Stomach (tissue), 4 donors: ENCODE measurements around the gene HES3.

Source experiments
- EP300 ChIP-seq: sonication (generic); formaldehyde crosslinking; IDR thresholded peaks from one replicate; pipeline ENCODE4 v1.6.1; 2017; ENCODE audit warnings: antibody characterized with exemption
- POLR2AphosphoS5 ChIP-seq, 3 donors: sonication (generic); formaldehyde crosslinking; IDR thresholded peaks; one replicate each; pipeline ENCODE4 v1.6.1; 2016; ENCODE audit warnings: antibody characterized with exemption in 3 of 3

GRCh38 chr1:6218375-6219164, 25.4 kb upstream of the HES3 start:
- no peak for TF ChIP-seq POLR2AphosphoS5 (IDR thresholded peaks at IDR 0.05)
- no peak for TF ChIP-seq EP300
